ENCODE measurements around the gene CALB2. TPM values are rescaled to one million over a fixed set of nuclear protein-coding genes. Genes with fewer than 3 reads are reported as not detected.

CALB2 gene
- total RNA-seq, 2 donors from 2014 or later, result not detected

- no peak for ATAC-seq (replicated peaks)
- H3K27ac Mint-ChIP-seq, result no peak overlapping the region
- H3K4me1 Mint-ChIP-seq, result no peaks in the 10 kb centered on the region
- peaks cover 17% of the 10 kb centered on the region for H3K27me3 Mint-ChIP-seq
- H3K4me3 Mint-ChIP-seq, result no peak overlapping the region
- no peaks in the 10 kb centered on the region for H3K9me3 Mint-ChIP-seq
- no peaks in the 10 kb centered on the region for H3K36me3 Mint-ChIP-seq (ENCODE audit: low read depth)
Measured at GRCh38 chr16:71360378-71360777, 1.9 kb downstream of the CALB2 start.

- Mint-ChIP-seq H3K27ac (no peak overlapping the region), H3K27me3 (peaks cover 21% of the 10 kb centered on the region), H3K9me3 (no peaks in the 10 kb centered on the region), H3K36me3 (ENCODE audit: low read depth) (no peaks in the 10 kb centered on the region), H3K4me3 (no peak overlapping the region), H3K4me1 (no peaks in the 10 kb centered on the region)
- no peak for ATAC-seq (replicated peaks)
Measured at GRCh38 chr16:71364133-71364681, 5.7 kb downstream of the CALB2 start.

- Mint-ChIP-seq H3K36me3 (ENCODE audit: low read depth) (no peaks in the 10 kb centered on the region), H3K4me1 (no peaks in the 10 kb centered on the region), H3K27me3 (peaks cover 16% of the 10 kb centered on the region), H3K4me3 (no peak overlapping the region), H3K9me3 (no peaks in the 10 kb centered on the region), H3K27ac (no peak overlapping the region)
- no peak for ATAC-seq (replicated peaks)
Measured at GRCh38 chr16:71365021-71365420, 6.5 kb downstream of the CALB2 start.

- Mint-ChIP-seq H3K27ac (no peak overlapping the region), H3K4me3 (no peak overlapping the region), H3K36me3 (ENCODE audit: low read depth) (no peaks in the 10 kb centered on the region), H3K9me3 (no peaks in the 10 kb centered on the region), H3K4me1 (no peaks in the 10 kb centered on the region), H3K27me3 (peaks cover 24% of the 10 kb centered on the region)
- ATAC-seq (replicated peaks), result peak; percentile 65
Measured at GRCh38 chr16:71367241-71367976, 8.9 kb downstream of the CALB2 start.

- no peaks in the 10 kb centered on the region for H3K4me1 Mint-ChIP-seq
- H3K9me3 Mint-ChIP-seq, result no peaks in the 10 kb centered on the region
- H3K27ac Mint-ChIP-seq, result no peak overlapping the region
- H3K27me3 Mint-ChIP-seq, result peaks cover 38% of the 10 kb centered on the region
- no peak overlapping the region for H3K4me3 Mint-ChIP-seq
- ATAC-seq (replicated peaks), result no peak
- no peaks in the 10 kb centered on the region for H3K36me3 Mint-ChIP-seq (ENCODE audit: low read depth)
Measured at GRCh38 chr16:71368958-71369357, 10.4 kb downstream of the CALB2 start.

- Mint-ChIP-seq H3K27me3 (peaks cover 42% of the 10 kb centered on the region), H3K9me3 (no peaks in the 10 kb centered on the region), H3K27ac (no peak overlapping the region), H3K4me1 (no peaks in the 10 kb centered on the region), H3K4me3 (no peak overlapping the region), H3K36me3 (ENCODE audit: low read depth) (no peaks in the 10 kb centered on the region)
- no peak for ATAC-seq (replicated peaks)
Measured at GRCh38 chr16:71369494-71369893, 11.0 kb downstream of the CALB2 start.

GRCh38 chr16:71371237-71371636, 12.7 kb downstream of the CALB2 start:
- no peaks in the 10 kb centered on the region for H3K9me3 Mint-ChIP-seq
- no peak overlapping the region for H3K4me3 Mint-ChIP-seq
- H3K27ac Mint-ChIP-seq, result no peak overlapping the region
- no peak for ATAC-seq (replicated peaks)
- H3K27me3 Mint-ChIP-seq, result peaks cover 41% of the 10 kb centered on the region
- no peaks in the 10 kb centered on the region for H3K4me1 Mint-ChIP-seq
- no peaks in the 10 kb centered on the region for H3K36me3 Mint-ChIP-seq (ENCODE audit: low read depth)

GRCh38 chr16:71373073-71373472, 14.6 kb downstream of the CALB2 start:
- Mint-ChIP-seq H3K36me3 (ENCODE audit: low read depth) (no peaks in the 10 kb centered on the region), H3K27ac (no peak overlapping the region), H3K27me3 (peaks cover 47% of the 10 kb centered on the region), H3K4me1 (no peaks in the 10 kb centered on the region), H3K4me3 (no peak overlapping the region), H3K9me3 (no peaks in the 10 kb centered on the region)
- ATAC-seq (replicated peaks), result no peak

GRCh38 chr16:71376465-71377157, 18.1 kb downstream of the CALB2 start:
- H3K27ac Mint-ChIP-seq, result no peak overlapping the region
- no peaks in the 10 kb centered on the region for H3K4me1 Mint-ChIP-seq
- H3K36me3 Mint-ChIP-seq (ENCODE audit: low read depth), result no peaks in the 10 kb centered on the region
- H3K27me3 Mint-ChIP-seq, result peaks cover 47% of the 10 kb centered on the region
- no peak overlapping the region for H3K4me3 Mint-ChIP-seq
- H3K9me3 Mint-ChIP-seq, result no peaks in the 10 kb centered on the region
- ATAC-seq (replicated peaks), result no peak

GRCh38 chr16:71379711-71380110, 21.2 kb downstream of the CALB2 start:
- no peak overlapping the region for H3K27ac Mint-ChIP-seq
- H3K4me1 Mint-ChIP-seq, result no peaks in the 10 kb centered on the region
- no peaks in the 10 kb centered on the region for H3K9me3 Mint-ChIP-seq
- no peaks in the 10 kb centered on the region for H3K36me3 Mint-ChIP-seq (ENCODE audit: low read depth)
- peaks cover 22% of the 10 kb centered on the region for H3K27me3 Mint-ChIP-seq
- no peak overlapping the region for H3K4me3 Mint-ChIP-seq
- no peak for ATAC-seq (replicated peaks)

GRCh38 chr16:71380831-71381230, 22.3 kb downstream of the CALB2 start:
- ATAC-seq (replicated peaks), result no peak
- peaks cover 30% of the 10 kb centered on the region for H3K27me3 Mint-ChIP-seq
- H3K36me3 Mint-ChIP-seq (ENCODE audit: low read depth), result no peaks in the 10 kb centered on the region
- no peak overlapping the region for H3K27ac Mint-ChIP-seq
- H3K4me3 Mint-ChIP-seq, result no peak overlapping the region
- H3K9me3 Mint-ChIP-seq, result no peaks in the 10 kb centered on the region
- H3K4me1 Mint-ChIP-seq, result no peaks in the 10 kb centered on the region

- H3K4me1 Mint-ChIP-seq, result no peaks in the 10 kb centered on the region
- no peaks in the 10 kb centered on the region for H3K36me3 Mint-ChIP-seq (ENCODE audit: low read depth)
- no peak for ATAC-seq (replicated peaks)
- no peak overlapping the region for H3K4me3 Mint-ChIP-seq
- H3K9me3 Mint-ChIP-seq, result no peaks in the 10 kb centered on the region
- H3K27me3 Mint-ChIP-seq, result peaks cover 34% of the 10 kb centered on the region
- no peak overlapping the region for H3K27ac Mint-ChIP-seq
Measured at GRCh38 chr16:71383054-71383773, 24.7 kb downstream of the CALB2 start.

GRCh38 chr16:71384073-71384724, 25.7 kb downstream of the CALB2 start:
- H3K27ac Mint-ChIP-seq, result no peak overlapping the region
- no peaks in the 10 kb centered on the region for H3K4me1 Mint-ChIP-seq
- no peaks in the 10 kb centered on the region for H3K36me3 Mint-ChIP-seq (ENCODE audit: low read depth)
- H3K4me3 Mint-ChIP-seq, result no peak overlapping the region
- ATAC-seq (replicated peaks), result no peak
- no peaks in the 10 kb centered on the region for H3K9me3 Mint-ChIP-seq
- peaks cover 33% of the 10 kb centered on the region for H3K27me3 Mint-ChIP-seq
